HG02623 (cell line): ENCODE data around the gene BBS2.

Source experiments
- ATAC-seq: cut with Tn5 transposase; IDR thresholded peaks from one replicate; pipeline ENCODE4 v1.9.1; 2021; ENCODE audit warnings: moderate library complexity; ENCODE audit not compliant: unreplicated experiment

Gene BBS2

GRCh38 chr16:56519459-56520250 is at the start of gene BBS2:
Gene BBS2 (minus strand): TSS chr16:56520024. CDS start chr16:56519862, 162 bp downstream.
- peak; percentile 90 for ATAC-seq

DNA sequence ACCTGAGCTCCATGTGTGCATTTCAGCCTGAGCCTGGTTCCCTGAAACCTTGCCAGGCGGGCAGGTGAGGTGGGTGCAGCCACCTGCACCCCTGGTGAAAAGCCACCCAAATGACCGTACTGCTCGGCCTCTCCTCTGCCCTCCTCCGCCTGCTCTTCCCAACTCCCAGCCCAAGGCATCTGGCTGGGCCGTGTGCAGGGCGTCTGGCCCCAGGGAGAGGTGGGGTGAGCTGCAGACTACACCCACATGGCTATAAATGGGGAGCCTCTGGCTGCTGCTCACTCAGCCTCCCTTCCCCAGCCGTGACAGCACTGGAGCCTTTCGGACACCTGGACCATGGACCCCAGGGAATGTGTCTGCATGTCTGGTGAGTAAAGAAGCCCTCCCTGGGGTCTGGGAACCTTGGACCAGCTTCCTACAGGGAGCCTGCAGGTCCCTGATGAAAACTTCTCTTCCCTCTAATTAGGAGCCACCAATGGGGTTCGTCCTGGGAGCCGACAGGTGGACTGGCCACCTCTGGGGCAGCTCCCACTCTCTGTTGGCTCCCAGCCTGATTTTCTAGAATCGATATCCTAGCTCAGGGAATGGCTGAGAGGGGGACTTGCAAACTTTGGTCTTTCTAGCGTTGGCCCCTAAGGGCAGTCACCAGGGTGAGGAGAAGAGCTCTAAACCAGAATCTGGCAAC is 45.1 kb upstream of the BBS2 start, which contains the start of gene MT4:
TSS of gene MT4 (plus strand) at position 281 of the 685 bp plus-strand sequence. CDS start at position 337, 56 bp downstream.
- no peak for ATAC-seq

GRCh38 chr16:56561126-56561525 is 41.3 kb upstream of the BBS2 start:
- ATAC-seq, result no peak

- ATAC-seq, result no peak
Observed at GRCh38 chr16:56560447-56560846, 40.6 kb upstream of the BBS2 start.

- ATAC-seq, result no peak
Observed at GRCh38 chr16:56559109-56559508, 39.3 kb upstream of the BBS2 start.

GRCh38 chr16:56558024-56558747 is 38.4 kb upstream of the BBS2 start:
- ATAC-seq, result no peak

DNA sequence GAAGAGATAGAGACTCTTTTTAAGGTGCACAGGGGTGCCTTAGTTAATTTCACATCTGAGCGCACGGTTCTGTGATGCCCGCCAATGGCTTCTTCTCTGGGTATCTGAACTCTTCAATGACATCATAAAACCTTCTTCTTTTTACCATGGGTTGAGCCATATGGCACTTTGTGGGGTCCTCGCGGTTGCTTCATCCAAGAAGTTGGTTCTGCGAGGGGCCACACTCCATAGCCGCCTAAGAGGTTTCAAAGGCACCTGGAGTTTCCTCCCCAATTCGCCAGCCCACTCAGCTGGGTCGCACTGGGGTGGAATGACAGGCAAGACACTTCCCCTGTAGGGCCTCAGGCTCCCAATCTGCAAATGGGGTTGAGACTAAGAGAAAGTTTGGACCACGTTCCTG is 34.6 kb upstream of the BBS2 start:
- no peak for ATAC-seq

GRCh38 chr16:56551796-56552738 is 32.2 kb upstream of the BBS2 start:
- ATAC-seq, result no peak

DNA sequence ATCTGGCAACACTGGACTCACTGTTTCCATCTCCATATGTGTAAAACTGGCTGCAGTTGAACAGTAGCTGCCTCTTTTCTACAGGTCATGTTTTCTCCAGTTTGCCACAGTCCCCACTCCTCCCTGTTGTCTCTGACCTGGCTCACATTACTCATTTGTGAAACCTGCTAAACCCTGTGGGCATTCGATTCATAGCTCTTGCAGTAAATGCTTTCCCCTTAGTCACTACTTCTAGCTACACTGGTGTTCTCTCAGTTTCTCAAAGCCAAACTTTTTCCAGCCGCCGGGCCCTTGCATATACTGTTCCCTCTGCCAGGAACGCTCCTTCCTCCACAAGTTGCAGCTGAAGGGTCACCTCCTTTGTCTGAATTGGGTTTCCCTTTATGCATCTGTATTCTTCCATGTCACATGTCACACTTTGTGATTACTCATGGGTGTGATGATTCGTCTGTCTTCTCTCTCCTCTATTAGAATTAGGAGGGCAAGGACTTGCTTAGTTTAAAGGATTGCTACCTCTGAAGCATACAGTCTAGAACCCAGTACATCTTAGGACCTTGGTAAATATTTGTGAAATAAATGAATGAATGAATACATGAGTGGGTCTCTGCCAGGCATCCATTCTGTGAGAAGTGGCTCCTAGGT is 30.0 kb upstream of the BBS2 start:
- no peak for ATAC-seq

DNA sequence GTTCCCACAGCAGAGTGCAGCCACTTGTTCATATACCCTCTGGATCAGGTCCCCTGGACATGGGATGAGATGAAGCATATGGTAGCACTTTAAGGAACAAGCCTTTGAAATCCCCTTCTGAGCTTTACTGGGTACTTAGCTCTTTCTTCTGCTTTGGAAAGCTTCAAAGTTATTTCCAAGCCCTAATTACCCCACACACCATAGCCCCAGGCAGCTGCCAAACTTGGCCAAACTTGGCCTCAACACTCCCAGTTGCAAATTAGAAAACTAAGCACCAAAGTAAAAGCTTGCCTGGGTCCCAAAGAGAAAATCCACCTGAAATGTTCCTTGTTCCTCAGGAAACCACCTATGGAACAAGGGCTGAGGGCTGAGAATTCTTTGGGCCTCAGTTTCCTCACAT is 29.3 kb upstream of the BBS2 start:
- ATAC-seq, result no peak

DNA sequence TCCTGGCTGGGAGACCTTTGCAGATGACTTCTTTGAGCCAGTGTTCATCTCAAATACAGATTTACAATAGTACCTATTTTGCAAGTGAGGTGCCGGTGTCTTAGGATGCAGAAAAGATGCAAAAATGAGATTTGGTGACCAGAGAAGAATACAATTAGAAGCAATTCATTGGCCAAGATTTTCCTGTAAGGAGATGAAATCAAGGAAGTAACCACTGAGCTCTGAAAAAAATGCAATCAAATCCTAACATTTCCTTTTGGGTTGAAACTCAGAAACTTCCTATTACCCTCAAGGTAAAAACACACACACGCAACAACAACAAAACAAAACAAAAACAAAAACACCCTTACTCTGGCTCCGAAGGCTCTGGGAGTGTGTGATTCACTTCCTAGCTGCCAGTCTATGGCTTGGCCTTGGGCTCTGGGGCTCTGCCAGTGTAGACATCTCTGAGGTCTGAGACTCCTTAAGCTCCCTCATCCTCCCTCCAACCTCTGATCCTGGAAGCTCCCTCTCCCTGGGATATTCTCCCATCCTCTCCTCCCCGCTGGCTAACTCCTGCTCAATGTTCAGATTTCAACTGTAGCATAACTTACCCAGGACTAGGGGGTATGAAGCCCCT is 28.2 kb upstream of the BBS2 start:
- no peak for ATAC-seq

GRCh38 chr16:56547120-56547948 is 27.5 kb upstream of the BBS2 start:
- no peak for ATAC-seq

- ATAC-seq, result no peak
Observed at GRCh38 chr16:56542039-56542438, 22.2 kb upstream of the BBS2 start.

GRCh38 chr16:56539656-56540055 is 19.8 kb upstream of the BBS2 start:
- no peak for ATAC-seq

- no peak for ATAC-seq
Observed at GRCh38 chr16:56538331-56538730, 18.5 kb upstream of the BBS2 start.

DNA sequence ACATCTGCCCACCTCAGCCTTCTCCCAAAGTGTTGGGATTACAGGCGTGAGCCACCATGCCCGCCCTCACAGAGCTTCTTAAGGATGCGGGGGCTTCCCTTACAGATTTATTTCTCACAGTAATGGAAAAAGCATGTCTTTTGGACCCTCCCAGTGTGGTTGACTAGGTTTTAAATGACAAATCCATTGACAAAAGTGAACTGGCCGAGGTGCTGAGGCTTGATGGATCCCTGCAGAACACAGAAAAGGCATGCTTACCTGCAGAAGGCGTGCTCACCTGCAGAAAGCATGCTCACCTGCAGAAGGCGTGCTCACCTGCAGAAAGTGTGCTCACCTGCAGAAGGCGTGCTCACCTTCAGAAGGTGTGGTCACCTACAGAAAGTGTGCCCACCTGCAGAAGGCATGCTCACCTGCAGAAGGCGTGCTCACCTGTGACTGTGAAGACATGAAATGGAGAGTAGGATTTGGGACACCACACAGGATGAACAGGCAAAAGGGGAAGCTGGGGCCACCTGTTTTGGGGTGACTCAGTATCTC is 15.1 kb upstream of the BBS2 start:
- no peak for ATAC-seq

DNA sequence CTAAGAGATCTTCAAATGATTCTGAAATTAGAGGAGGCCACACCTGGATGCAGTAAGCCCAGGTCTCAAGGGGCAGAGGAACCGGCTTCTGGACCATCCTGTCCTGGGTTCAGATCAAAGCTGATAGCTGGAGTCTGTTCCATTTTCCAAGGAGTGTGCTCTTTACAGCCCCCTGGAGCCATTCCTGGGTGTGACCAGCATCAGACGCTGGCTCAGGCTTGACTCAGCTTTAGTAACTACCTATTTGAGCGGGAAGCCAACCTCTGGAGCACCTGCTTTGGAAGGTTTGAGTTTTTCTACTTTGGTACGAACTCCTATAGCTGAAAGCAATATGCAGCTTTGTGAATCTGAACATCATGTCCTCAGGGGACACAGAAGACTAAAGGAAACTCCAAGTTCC is 12.9 kb upstream of the BBS2 start:
- ATAC-seq, result no peak

- ATAC-seq, result no peak
Observed at GRCh38 chr16:56530872-56531271, 11.0 kb upstream of the BBS2 start.
